Natural killer cell (primary cell): ENCODE results near the gene DLL1. TPM values are rescaled to one million over a fixed set of nuclear protein-coding genes. Genes with fewer than 3 reads are reported as not detected.

ENCODE experiments used
- ATAC-seq, 3 donors: fragments of 150-1000 bp in 2 of 3; fragments of 200-7000 bp in 1 of 3; cut with Tn5 transposase; 1 replicate in 1 of 3; 2 replicates in 2 of 3; pipeline ENCODE4 v1.10.0; 2021; ENCODE audit warnings: mild to moderate bottlenecking in 2 of 3, moderate library complexity in 2 of 3
- DNase-seq, 2 donors: peaks; one replicate each; pipeline versions ENCODE4 v3.0.0 to v3.0.0-alpha.2; 2013 to 2021; ENCODE audit warnings: mixed read lengths in 1 of 2
- H3K27ac ChIP-seq: one replicate; pipeline ENCODE4 v1.5.1; 2013; ENCODE audit warnings: mild to moderate bottlenecking, low read length
- H3K27me3 ChIP-seq: one replicate; pipeline ENCODE4 v1.6.1; 2013; ENCODE audit warnings: low read length; ENCODE audit not compliant: control insufficient read depth, insufficient read depth
- H3K36me3 ChIP-seq: one replicate; pipeline ENCODE4 v1.6.1; 2013; ENCODE audit warnings: low read length; ENCODE audit not compliant: control insufficient read depth, insufficient read depth
- H3K4me1 ChIP-seq: one replicate; pipeline ENCODE4 v1.6.1; 2013; ENCODE audit warnings: low read length; ENCODE audit not compliant: control insufficient read depth, insufficient read depth
- H3K4me3 ChIP-seq: one replicate; pipeline ENCODE4 v1.5.1; 2013; ENCODE audit warnings: low read length
- H3K9me3 ChIP-seq: one replicate; pipeline ENCODE4 v1.6.1; 2013; ENCODE audit warnings: low read length; ENCODE audit not compliant: control insufficient read depth, insufficient read depth
- H3K27ac Mint-ChIP-seq, 2 donors: one replicate each; pipeline ENCODE4 v1.8.0; 2022; ENCODE audit warnings: mild to moderate bottlenecking in 2 of 2, mixed read lengths in 2 of 2, moderate library complexity in 1 of 2
- H3K27me3 Mint-ChIP-seq, 2 donors: one replicate each; pipeline ENCODE4 v1.8.0; 2022; ENCODE audit warnings: low read depth in 2 of 2, mixed read lengths in 2 of 2
- H3K36me3 Mint-ChIP-seq: one replicate; pipeline ENCODE4 v1.8.0; 2022; ENCODE audit warnings: mixed read lengths
- H3K4me1 Mint-ChIP-seq, 2 donors: one replicate each; pipeline ENCODE4 v1.8.0; 2022; ENCODE audit warnings: mixed read lengths in 2 of 2
- H3K4me3 Mint-ChIP-seq: one replicate; pipeline ENCODE4 v1.8.0; 2022; ENCODE audit warnings: mild to moderate bottlenecking, moderate library complexity, mixed read lengths
- H3K9me3 Mint-ChIP-seq, 2 donors: one replicate each; pipeline ENCODE4 v1.8.0; 2022; ENCODE audit warnings: mixed read lengths in 2 of 2
- WGBS: methylation state at CpG from one replicate; pipeline ENCODE4 v1.1.7; 2013; ENCODE audit warnings: missing lambda C conversion rate; ENCODE audit not compliant: insufficient coverage; 5-methylcytosine and 5-hydroxymethylcytosine counted together
- intact Hi-C: fragments of 100-400 bp; cut with micrococcal nuclease; formaldehyde crosslinking; loops from one replicate; pipeline ENCODE4 v1.14.2; 2022
- total RNA-seq, 4 donors: library from RNA; stranded (reverse); fragments of 120-200 nt in 1 of 4; gene quantifications; one replicate each; pipeline versions ENCODE4 v1.2.3 to v1.2.4, GENCODE V29; 2013 to 2022
- TF ChIP-seq, protein P1 (sequence below): fragments of 200-600 bp; IDR thresholded peaks from one replicate; pipeline ENCODE4 v1.8.0; 2022; ENCODE audit warnings: antibody characterized with exemption

Gene DLL1
- total RNA-seq, 3 donors from 2014 or later (not counting 1 experiment from before 2014, with no cell fraction given), result 4.3 to 16.9 (median 6.0) TPM

DNA sequence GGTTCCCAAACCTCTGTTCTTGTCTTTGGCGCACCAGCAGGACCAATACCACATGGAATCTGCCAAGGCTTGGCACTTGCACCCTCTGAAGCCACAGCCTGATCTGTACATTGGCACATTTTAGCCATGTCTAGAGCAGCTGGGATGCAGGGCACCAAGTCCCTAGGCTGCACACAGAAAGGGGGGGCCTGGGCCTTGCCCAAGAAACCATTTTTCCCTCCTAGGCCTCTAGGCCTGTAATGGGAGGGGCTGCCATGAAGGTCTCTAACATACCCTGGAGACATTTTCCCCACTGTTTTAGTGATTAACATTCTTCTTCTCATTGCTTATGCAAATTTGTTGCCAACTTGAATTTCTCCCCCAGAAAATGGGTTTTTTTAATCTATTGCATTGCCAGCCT, 10.3 kb upstream of the DLL1 start:
- intact Hi-C loops, result no loop called here
- Mint-ChIP-seq H3K36me3 (no peaks in the 10 kb centered on the region), H3K4me3 (no peak overlapping the region), H3K4me1 (no peaks in the 10 kb centered on the region), H3K27me3 (peaks cover 39 to 52% of the 10 kb centered on the region in 2 donors), H3K27ac (no peak overlapping the region), H3K9me3 (no peaks in the 10 kb centered on the region)
- 89% methylated on average over 1 of the region's 1 CpG for WGBS
- Histone ChIP-seq H3K9me3 (no peaks in the 10 kb centered on the region), H3K27ac (no peak overlapping the region), H3K4me3 (no peak overlapping the region), H3K27me3 (peaks cover 17% of the 10 kb centered on the region), H3K36me3 (no peaks in the 10 kb centered on the region), H3K4me1 (peaks cover 19% of the 10 kb centered on the region)
- DNase-seq, result no peak
- TF ChIP-seq, protein P1, sequence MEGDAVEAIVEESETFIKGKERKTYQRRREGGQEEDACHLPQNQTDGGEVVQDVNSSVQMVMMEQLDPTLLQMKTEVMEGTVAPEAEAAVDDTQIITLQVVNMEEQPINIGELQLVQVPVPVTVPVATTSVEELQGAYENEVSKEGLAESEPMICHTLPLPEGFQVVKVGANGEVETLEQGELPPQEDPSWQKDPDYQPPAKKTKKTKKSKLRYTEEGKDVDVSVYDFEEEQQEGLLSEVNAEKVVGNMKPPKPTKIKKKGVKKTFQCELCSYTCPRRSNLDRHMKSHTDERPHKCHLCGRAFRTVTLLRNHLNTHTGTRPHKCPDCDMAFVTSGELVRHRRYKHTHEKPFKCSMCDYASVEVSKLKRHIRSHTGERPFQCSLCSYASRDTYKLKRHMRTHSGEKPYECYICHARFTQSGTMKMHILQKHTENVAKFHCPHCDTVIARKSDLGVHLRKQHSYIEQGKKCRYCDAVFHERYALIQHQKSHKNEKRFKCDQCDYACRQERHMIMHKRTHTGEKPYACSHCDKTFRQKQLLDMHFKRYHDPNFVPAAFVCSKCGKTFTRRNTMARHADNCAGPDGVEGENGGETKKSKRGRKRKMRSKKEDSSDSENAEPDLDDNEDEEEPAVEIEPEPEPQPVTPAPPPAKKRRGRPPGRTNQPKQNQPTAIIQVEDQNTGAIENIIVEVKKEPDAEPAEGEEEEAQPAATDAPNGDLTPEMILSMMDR, result no peak
- ATAC-seq, result no peak

GRCh38 chr6:170298688-170299087, 7.8 kb upstream of the DLL1 start:
- peaks cover 44 to 58% of the 10 kb centered on the region in 2 donors for H3K27me3 Mint-ChIP-seq
- no peaks in the 10 kb centered on the region for H3K36me3 Mint-ChIP-seq
- H3K27ac Mint-ChIP-seq, result no peak overlapping the region
- ATAC-seq (peak in 1 of 3 donors; percentile 11), DNase-seq (no peak)
- no peak overlapping the region for H3K4me3 Mint-ChIP-seq
- peaks cover 25% of the 10 kb centered on the region for H3K27me3 ChIP-seq
- intact Hi-C loops, result loop anchor here (10.0 kb wide), 1 partner anchor 216 kb away; no protein-coding TSS in a partner anchor
- H3K4me3 ChIP-seq, result no peak overlapping the region
- peaks cover 26% of the 10 kb centered on the region for H3K4me1 ChIP-seq
- TF ChIP-seq, protein P1, result no peak
- no peak overlapping the region for H3K27ac ChIP-seq
- 89% methylated on average over 1 of the region's 1 CpG for WGBS
- H3K9me3 ChIP-seq, result no peaks in the 10 kb centered on the region
- no peaks in the 10 kb centered on the region for H3K36me3 ChIP-seq
- H3K4me1 Mint-ChIP-seq, result peaks cover 6 to 24% of the 10 kb centered on the region in 2 donors
- H3K9me3 Mint-ChIP-seq, result no peaks in the 10 kb centered on the region

DNA sequence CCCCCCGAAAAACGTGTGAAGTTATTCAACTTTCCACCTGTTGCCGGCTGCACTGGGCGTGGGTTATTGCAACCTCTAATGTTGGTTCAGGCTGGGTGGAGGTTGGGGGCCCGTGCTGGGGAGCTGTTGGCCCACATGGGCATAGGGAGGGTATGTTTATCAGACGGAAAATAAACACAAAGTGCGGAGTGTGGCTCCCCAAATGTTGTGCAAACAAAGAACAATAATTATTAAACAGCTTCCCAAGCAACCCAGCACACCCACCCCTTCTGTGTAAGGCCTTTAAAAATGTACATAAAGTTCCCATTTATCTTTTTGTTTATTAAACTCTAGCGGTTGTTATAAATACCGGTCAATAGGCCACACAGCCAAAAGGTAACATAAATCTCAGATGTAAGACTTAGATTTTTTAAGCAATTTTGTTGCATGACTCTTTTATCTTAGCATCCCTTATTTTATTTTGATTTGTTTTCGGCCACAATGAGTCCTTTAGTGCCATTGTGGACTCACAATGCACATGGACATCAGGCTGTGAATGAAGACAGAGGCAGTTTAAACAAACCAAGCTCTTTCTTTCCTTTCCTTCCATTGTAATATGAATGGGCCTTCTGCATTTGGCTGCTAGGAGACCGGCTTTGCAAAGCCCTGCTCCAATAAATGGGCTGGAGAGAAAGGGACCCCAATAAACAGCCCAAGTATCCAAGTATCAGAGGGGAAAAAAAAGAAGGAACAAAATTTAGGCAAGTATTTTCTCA, 6.9 kb upstream of the DLL1 start:
- Mint-ChIP-seq H3K36me3 (no peaks in the 10 kb centered on the region), H3K4me1 (peaks cover 6 to 34% of the 10 kb centered on the region in 2 donors), H3K4me3 (peak overlapping the region; percentile 25), H3K27me3 (peaks cover 40 to 64% of the 10 kb centered on the region in 2 donors), H3K27ac (no peak overlapping the region), H3K9me3 (no peaks in the 10 kb centered on the region)
- Histone ChIP-seq H3K27me3 (peaks cover 25% of the 10 kb centered on the region), H3K27ac (no peak overlapping the region), H3K4me3 (no peak overlapping the region), H3K9me3 (no peaks in the 10 kb centered on the region), H3K4me1 (peaks cover 29% of the 10 kb centered on the region), H3K36me3 (no peaks in the 10 kb centered on the region)
- WGBS, result 63% methylated on average over 9 of the region's 11 CpGs
- ATAC-seq (no peak), DNase-seq (no peak)
- intact Hi-C loops, result loop anchor here (10.0 kb wide), 1 partner anchor 217 kb away; no protein-coding TSS in a partner anchor
- TF ChIP-seq, protein P1, result no peak
